ENCODE data around the gene TBC1D22A. TPM values are rescaled to one million over a fixed set of nuclear protein-coding genes. Genes with fewer than 3 reads are reported as not detected.

TBC1D22A gene
- total and polyA plus RNA-seq, 10 of the 15 experiments (the other 5 are each of a cell fraction or from before 2014, with no cell fraction given): 0.63 to 44.7 (median 27.4) TPM

GRCh38 chr22:46799626-46800025, 37.2 kb downstream of the TBC1D22A start (continued):
- TF ChIP-seq RCOR1 (conservative IDR thresholded peaks at IDR 0.05; ENCODE audit: low read depth, low read length): no peak

- H4K20me1 ChIP-seq (ENCODE audit: control insufficient read depth, insufficient read depth): no peaks in the 10 kb centered on the region
- peaks cover 7% of the 10 kb centered on the region for H3K79me2 ChIP-seq (ENCODE audit: control insufficient read depth, insufficient read depth, low read length)
- no peak overlapping the region for H3K27ac ChIP-seq (ENCODE audit: control insufficient read depth, insufficient read depth)
- DNase-seq (ENCODE audit: low read depth, low spot score) (no peak), ATAC-seq (no peak), FAIRE-seq (no peak)
- RAD21 ChIA-PET (ENCODE audit: unreplicated experiment): interaction anchor here (4.2 to 9.7 kb wide), 2 partner anchors 39 to 237 kb away, joined by 28 to 199 read pairs; partner anchors contain the start of gene TBC1D22A
- no peak overlapping the region for H3K9ac ChIP-seq (ENCODE audit: control insufficient read depth, insufficient read depth, low read length)
- no TSS peak for BruUV-seq (replicated peaks)
- H3K4me1 ChIP-seq (ENCODE audit: control insufficient read depth, insufficient read depth, low read length): no peaks in the 10 kb centered on the region; the same call in 1 of the 2 replicates
- WGBS (ENCODE audit: insufficient coverage, insufficient replicate concordance, low lambda C conversion rate, missing lambda C conversion rate): 92% methylated on average over 19 of the region's 19 CpGs
- H2AFZ ChIP-seq (ENCODE audit: control insufficient read depth, low read depth, low read length): no peak overlapping the region
- H3K4me3 ChIP-seq: no peak overlapping the region
- SMC1A ChIA-PET (ENCODE audit: uncharacterized antibody, unreplicated experiment): interaction anchor here (1.0 to 6.6 kb wide), 6 partner anchors 15 to 43 kb away, joined by 3 to 100 read pairs (median 6); partner anchors contain the start of gene TBC1D22A
- CTCF ChIA-PET: interaction anchor here (0.7 to 9.0 kb wide), 8 partner anchors 24 to 1669 kb away, joined by 3 to 297 read pairs (median 23); partner anchors contain the start of gene TBC1D22A
- no peak overlapping the region for H3K4me2 ChIP-seq (ENCODE audit: control insufficient read depth, insufficient read depth)
- peaks cover 49 to 51% of the 10 kb centered on the region in 2 experiments for H3K36me3 ChIP-seq (ENCODE audit: control insufficient read depth in 2 of 2, insufficient read depth in 2 of 2, low read length in 1 of 2)
- in situ Hi-C loops (cut with MboI): no loop called here
- intact Hi-C loops (cut with micrococcal nuclease; ENCODE audit: unreplicated experiment): no loop called here
- POLR2A ChIA-PET: no interaction called here
- H3K9me3 ChIP-seq (replicated peaks; ENCODE audit: control insufficient read depth, insufficient read depth, low read length): no peaks in the 10 kb centered on the region
- TF ChIP-seq FOXK2 (IDR thresholded peaks at IDR 0.05) (no peak), SIX5 (IDR thresholded peaks at IDR 0.05; ENCODE audit: low read depth, low read length, severe bottlenecking) (no peak), JUND (IDR thresholded peaks at IDR 0.05; ENCODE audit: low read depth, low read length) (no peak), NRF1 (conservative IDR thresholded peaks at IDR 0.05; ENCODE audit: low read depth, low read length) (no peak), CHD2 (IDR thresholded peaks at IDR 0.05; ENCODE audit: borderline replicate concordance, low read depth, low read length) (no peak), SP1 (IDR thresholded peaks at IDR 0.05; ENCODE audit: low read depth, low read length) (no peak), RELA (IDR thresholded peaks at IDR 0.05; ENCODE audit: borderline replicate concordance, partially characterized antibody) (no peak)
- no peaks in the 10 kb centered on the region for H3K27me3 ChIP-seq (replicated peaks in 1 of 2; ENCODE audit: control insufficient read depth in 2 of 2, insufficient read depth in 2 of 2, low read length in 1 of 2)
Observed at GRCh38 chr22:46800102-46800857, 37.8 kb downstream of the TBC1D22A start.

Data from GM12878 (cell line).